ENCODE measurements around the gene ITPR2.
"Not testable (repeated sequence)": the region's sequence is repeated elsewhere in the genome, so short reads cannot be mapped to it uniquely, and the experiment has no call there.

Gene ITPR2

DNA sequence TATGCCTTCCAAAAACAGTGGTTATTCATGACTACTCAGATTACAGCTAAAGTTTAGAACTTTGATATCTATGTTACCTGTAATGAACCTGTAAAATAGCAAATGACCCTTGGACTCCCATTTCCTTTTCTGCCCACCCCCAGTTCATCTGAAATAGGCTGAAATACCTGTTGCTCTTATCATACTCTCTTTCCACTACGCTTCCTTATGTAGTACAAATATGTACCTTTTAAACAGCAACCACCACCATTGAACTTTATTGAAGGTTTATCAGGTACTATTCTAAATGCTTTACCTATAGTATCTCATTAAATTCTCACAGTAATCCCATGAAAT is 398.0 kb downstream of the ITPR2 start:
- no peak for DNase-seq (ENCODE audit: low spot score)
- no peak overlapping the region for H3K27ac ChIP-seq
- no peak overlapping the region for H3K4me3 ChIP-seq
- TF ChIP-seq, protein P1, sequence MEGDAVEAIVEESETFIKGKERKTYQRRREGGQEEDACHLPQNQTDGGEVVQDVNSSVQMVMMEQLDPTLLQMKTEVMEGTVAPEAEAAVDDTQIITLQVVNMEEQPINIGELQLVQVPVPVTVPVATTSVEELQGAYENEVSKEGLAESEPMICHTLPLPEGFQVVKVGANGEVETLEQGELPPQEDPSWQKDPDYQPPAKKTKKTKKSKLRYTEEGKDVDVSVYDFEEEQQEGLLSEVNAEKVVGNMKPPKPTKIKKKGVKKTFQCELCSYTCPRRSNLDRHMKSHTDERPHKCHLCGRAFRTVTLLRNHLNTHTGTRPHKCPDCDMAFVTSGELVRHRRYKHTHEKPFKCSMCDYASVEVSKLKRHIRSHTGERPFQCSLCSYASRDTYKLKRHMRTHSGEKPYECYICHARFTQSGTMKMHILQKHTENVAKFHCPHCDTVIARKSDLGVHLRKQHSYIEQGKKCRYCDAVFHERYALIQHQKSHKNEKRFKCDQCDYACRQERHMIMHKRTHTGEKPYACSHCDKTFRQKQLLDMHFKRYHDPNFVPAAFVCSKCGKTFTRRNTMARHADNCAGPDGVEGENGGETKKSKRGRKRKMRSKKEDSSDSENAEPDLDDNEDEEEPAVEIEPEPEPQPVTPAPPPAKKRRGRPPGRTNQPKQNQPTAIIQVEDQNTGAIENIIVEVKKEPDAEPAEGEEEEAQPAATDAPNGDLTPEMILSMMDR (IDR thresholded peaks at IDR 0.05), result no peak

DNA sequence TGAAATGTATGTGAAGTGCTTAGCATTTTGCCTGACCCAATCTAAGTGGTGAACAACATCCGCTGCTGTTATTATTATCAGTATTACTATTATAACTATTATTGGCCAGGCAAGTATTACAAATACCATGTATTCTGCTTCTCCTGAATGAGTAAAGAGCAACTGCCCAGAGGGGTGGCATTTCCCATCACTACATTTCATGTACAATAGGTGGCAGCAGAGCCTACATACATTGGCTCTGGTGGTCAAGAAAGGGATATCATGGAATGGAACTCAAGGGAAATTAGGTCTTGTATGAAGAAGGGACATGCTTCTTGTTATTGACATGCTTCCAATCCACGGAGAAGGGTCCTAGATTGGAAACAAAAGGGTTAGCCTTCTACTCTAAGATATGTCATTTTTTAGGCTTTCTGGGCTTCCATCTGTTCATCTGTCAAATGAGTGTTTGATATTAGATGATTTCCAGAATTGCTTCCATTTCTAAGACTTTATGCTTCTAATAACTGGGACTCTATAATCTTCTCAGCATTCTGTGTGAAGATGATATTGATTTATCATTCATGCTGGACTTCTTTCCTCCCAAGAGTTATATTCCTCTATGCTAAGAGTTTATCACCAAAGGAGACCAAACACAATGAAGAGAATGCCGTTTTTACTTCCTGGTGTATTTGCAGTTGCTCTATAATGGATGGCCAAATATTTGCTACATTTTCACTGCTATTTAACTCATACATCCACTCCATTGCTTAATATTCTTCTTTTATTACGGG is 398.5 kb downstream of the ITPR2 start:
- no peak for DNase-seq (ENCODE audit: low spot score)
- TF ChIP-seq, protein P1 (IDR thresholded peaks at IDR 0.05), result no peak
- no peak overlapping the region for H3K4me3 ChIP-seq
- no peak overlapping the region for H3K27ac ChIP-seq

DNA sequence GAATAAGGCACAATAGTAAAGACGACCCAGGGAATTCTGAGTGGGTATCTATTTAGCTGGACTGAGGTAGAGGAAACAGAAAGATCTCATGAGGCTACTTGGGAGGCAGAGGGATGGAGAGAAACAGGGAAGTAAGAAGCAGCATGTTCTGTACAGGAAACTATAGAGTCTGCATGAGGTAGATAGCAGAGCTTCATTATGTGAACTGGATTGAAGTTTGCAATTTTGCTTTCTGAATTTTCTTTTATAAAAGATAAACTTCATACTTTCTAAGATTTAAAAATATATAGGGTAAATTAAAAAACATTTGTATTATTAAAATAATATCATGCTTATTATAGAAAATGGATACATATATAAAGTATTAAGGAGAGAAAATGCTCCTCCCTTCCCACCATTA is 399.3 kb downstream of the ITPR2 start:
- DNase-seq (ENCODE audit: low spot score); H3K27ac ChIP-seq; H3K4me3 ChIP-seq: not testable (repeated sequence)

DNA sequence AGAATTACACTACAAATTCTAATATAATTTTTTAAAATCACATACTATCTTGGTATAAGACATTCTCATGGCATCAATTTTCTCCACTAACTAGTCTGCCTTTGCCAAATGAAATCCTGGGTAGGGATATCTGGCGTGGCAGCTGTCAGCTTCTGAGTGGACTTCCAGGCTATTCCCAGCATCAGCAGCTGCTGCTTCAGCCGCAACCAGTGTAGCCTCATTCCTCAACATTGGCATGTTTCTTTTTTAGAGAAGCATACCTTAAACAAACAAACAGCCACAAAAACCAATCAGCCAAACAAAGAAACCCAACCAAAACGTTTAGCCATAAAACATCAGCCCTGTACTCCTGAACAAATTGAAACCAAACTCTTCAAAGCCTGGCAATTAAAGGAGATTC is 401.8 kb downstream of the ITPR2 start:
- Histone ChIP-seq H3K4me3 (no peak overlapping the region), H3K27ac (no peak overlapping the region)
- no peak for DNase-seq (ENCODE audit: low spot score)
- TF ChIP-seq, protein P1 (IDR thresholded peaks at IDR 0.05), result no peak

DNA sequence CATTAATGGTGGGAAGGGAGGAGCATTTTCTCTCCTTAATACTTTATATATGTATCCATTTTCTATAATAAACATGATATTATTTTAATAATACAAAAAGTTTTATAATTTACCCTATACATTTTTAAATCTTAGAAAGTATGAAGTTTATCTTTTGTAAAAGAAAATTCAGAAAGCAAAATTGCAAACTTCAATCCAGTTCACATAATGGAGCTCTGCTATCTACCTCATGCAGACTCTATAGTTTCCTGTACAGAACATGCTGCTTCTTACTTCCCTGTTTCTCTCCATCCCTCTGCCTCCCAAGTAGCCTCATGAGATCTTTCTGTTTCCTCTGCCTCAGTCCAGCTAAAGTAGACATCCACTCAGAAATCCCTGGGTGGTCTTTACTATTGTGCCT is 402.4 kb downstream of the ITPR2 start:
- not testable (repeated sequence) for DNase-seq (ENCODE audit: low spot score); H3K4me3 ChIP-seq; H3K27ac ChIP-seq

DNA sequence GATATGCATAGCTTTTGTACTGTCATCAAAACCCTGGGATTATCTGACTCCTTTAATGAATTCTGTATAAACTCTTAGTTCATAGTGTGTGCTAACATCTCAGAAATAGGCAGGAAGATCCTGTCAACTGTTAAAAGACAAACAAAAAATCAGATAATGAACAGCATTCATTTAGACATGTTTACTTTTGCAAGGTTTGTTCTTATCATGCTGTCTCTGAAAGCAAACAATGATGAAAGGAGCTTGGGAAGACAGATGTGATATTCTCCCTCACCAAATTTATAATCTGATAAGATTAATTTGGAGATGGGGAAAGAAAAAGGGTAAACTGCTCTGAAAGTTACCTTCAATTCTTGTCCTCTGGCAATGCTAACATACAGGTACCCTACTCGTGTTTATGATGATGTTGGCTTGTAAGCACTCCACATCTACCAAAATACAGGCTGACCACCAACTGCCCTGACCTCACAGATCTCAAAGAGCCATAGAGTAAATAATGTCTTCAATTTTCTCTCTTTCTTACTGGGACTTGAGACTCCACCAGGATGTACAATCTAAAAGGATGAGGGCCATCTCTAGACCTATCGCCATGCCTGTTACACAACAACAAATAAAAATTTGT is 403.8 kb downstream of the ITPR2 start:
- TF ChIP-seq, protein P1 (IDR thresholded peaks at IDR 0.05), result no peak
- no peak overlapping the region for H3K27ac ChIP-seq
- DNase-seq (ENCODE audit: low spot score), result no peak
- no peak overlapping the region for H3K4me3 ChIP-seq

DNA sequence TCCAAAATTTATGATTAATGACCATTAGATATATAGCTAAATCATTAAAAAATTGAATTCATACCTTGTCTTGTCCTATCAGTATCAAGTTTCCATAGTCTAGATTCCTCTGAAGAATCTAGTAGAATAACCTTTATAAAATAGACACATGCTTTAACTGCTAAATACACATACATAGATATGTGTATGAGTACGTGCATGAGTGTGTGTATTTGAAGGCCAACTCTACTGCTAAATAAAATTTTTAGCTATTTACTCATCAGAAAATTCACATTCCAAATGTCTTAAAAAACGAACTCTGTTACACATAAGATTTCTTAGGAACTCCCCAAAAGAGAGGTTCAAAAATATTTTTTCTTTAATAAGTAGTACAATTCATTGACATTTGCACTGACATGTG is 404.6 kb downstream of the ITPR2 start:
- H3K4me3 ChIP-seq, result no peak overlapping the region
- H3K27ac ChIP-seq, result no peak overlapping the region
- TF ChIP-seq, protein P1 (IDR thresholded peaks at IDR 0.05), result no peak

DNA sequence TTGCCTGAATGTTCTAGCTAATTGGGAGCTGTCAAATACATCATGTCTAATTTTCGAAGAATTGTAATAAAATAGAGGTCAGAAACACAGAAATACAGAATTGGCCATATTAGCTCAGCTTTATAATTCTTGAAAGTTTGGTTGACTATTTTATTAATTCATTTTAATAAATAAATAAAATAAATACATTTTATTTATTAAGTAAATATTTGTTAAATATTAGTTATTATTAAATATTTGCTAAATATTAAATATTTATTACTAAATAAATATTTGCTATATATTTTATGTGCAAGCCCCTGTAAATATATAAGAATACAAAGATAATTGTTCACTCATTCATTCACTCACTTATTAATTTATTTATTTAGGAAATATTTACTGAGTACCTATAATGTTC is 406.3 kb downstream of the ITPR2 start:
- Histone ChIP-seq H3K27ac (no peak overlapping the region), H3K4me3 (no peak overlapping the region)
- TF ChIP-seq, protein P1 (IDR thresholded peaks at IDR 0.05), result no peak
- no peak for DNase-seq (ENCODE audit: low spot score)

More for the DNA sequence above, 404.6 kb downstream of the ITPR2 start:
- no peak for DNase-seq (ENCODE audit: low spot score)

Measured in coronary artery (tissue), 2 donors.